WTC11 (cell line): ENCODE results near the gene FER. TPM values are rescaled to one million over a fixed set of nuclear protein-coding genes. Genes with fewer than 3 reads are reported as not detected.

ENCODE experiments used
- ATAC-seq: fragments of 200-7000 bp; cut with Tn5 transposase; 2 replicates; pipeline ENCODE4 v1.10.0; 2021; ENCODE audit warnings: mild to moderate bottlenecking, moderate library complexity
- CTCF ChIA-PET: fragments of 300-600 bp; sonication (Branson Sonifier 250); formaldehyde crosslinking; loops from one replicate; lab custom pipeline; 2021; ENCODE audit warnings: antibody characterized with exemption; lab: Charles Lee
- POLR2A ChIA-PET: fragments of 350-600 bp; sonication (Branson Sonifier 250); formaldehyde crosslinking; loops from one replicate; lab custom pipeline; 2021; ENCODE audit warnings: antibody characterized with exemption; lab: Charles Lee
- DNase-seq: peaks from one replicate; pipeline ENCODE4 v3.0.0; 2021; ENCODE audit warnings: low spot score
- H3K27ac Mint-ChIP-seq: 2 replicates; pipeline ENCODE4 v1.8.0; 2021; ENCODE audit warnings: mixed read lengths
- H3K27me3 Mint-ChIP-seq: 2 replicates; pipeline ENCODE4 v1.8.0; 2021; ENCODE audit warnings: low read depth, mild to moderate bottlenecking, moderate library complexity, mixed read lengths
- H3K36me3 Mint-ChIP-seq: 2 replicates; pipeline ENCODE4 v1.8.0; 2021; ENCODE audit warnings: mixed read lengths
- H3K4me1 Mint-ChIP-seq: 2 replicates; pipeline ENCODE4 v1.8.0; 2022; ENCODE audit warnings: mixed read lengths
- H3K4me3 Mint-ChIP-seq: 2 replicates; pipeline ENCODE4 v1.8.0; 2021; ENCODE audit warnings: mild to moderate bottlenecking, moderate library complexity, mixed read lengths
- H3K9me3 Mint-ChIP-seq: 2 replicates; pipeline ENCODE4 v1.8.0; 2021; ENCODE audit warnings: mixed read lengths
- ESRRA ChIP-seq: sonication (generic); formaldehyde crosslinking; IDR thresholded peaks from 2 replicates; pipeline ENCODE4 v1.8.1; 2022; ENCODE audit warnings: mild to moderate bottlenecking, missing genetic modification reagents, borderline replicate concordance
- FOXK1 ChIP-seq: sonication (generic); formaldehyde crosslinking; IDR thresholded peaks from 2 replicates; pipeline ENCODE4 v1.8.0; 2022; ENCODE audit warnings: mild to moderate bottlenecking, moderate library complexity, missing genetic modification reagents
- GABPB1 ChIP-seq: sonication (generic); formaldehyde crosslinking; IDR thresholded peaks from 2 replicates; pipeline ENCODE4 v1.8.1; 2023; ENCODE audit warnings: mild to moderate bottlenecking, missing genetic modification reagents
- GTF2I ChIP-seq: fragments of 250-450 bp; sonication (Bioruptor Pico); conservative IDR thresholded peaks from 2 replicates; pipeline ENCODE4 v1.4.0; 2021; ENCODE audit warnings: mild to moderate bottlenecking
- IRF1 ChIP-seq: sonication (generic); formaldehyde crosslinking; IDR thresholded peaks from 2 replicates; pipeline ENCODE4 v1.8.0; 2023; ENCODE audit warnings: missing genetic modification reagents
- MYBL2 ChIP-seq: sonication (generic); formaldehyde crosslinking; IDR thresholded peaks from 2 replicates; pipeline ENCODE4 v1.8.1; 2023; ENCODE audit warnings: mild to moderate bottlenecking, moderate library complexity, missing genetic modification reagents
- NFE2L1 ChIP-seq: sonication (generic); formaldehyde crosslinking; IDR thresholded peaks from 2 replicates; pipeline ENCODE4 v1.8.1; 2023; ENCODE audit warnings: missing genetic modification reagents
- NFYB ChIP-seq: sonication (generic); formaldehyde crosslinking; conservative IDR thresholded peaks from 2 replicates; pipeline ENCODE4 v1.8.0; 2022; ENCODE audit warnings: low read depth, missing genetic modification reagents
- RORB ChIP-seq: fragments of 250-450 bp; sonication (Bioruptor Pico); IDR thresholded peaks from 2 replicates; pipeline ENCODE4 v1.9.0; 2021; ENCODE audit warnings: mild to moderate bottlenecking
- TCF7 ChIP-seq: sonication (generic); formaldehyde crosslinking; IDR thresholded peaks from 2 replicates; pipeline ENCODE4 v1.8.0; 2022; ENCODE audit warnings: mild to moderate bottlenecking, low read depth, missing genetic modification reagents, moderate library complexity
- ZBTB43 ChIP-seq: sonication (generic); formaldehyde crosslinking; IDR thresholded peaks from 2 replicates; pipeline ENCODE4 v1.8.1; 2023; ENCODE audit warnings: mild to moderate bottlenecking, missing genetic modification reagents
- ZNF121 ChIP-seq: sonication (generic); formaldehyde crosslinking; IDR thresholded peaks from 2 replicates; pipeline ENCODE4 v1.8.0; 2023; ENCODE audit warnings: missing genetic modification reagents
- ZNF138 ChIP-seq: sonication (generic); formaldehyde crosslinking; conservative IDR thresholded peaks from 2 replicates; pipeline ENCODE4 v1.8.1; 2022; ENCODE audit warnings: mild to moderate bottlenecking, moderate library complexity, missing genetic modification reagents
- ZNF219 ChIP-seq: sonication (generic); formaldehyde crosslinking; IDR thresholded peaks from 2 replicates; pipeline ENCODE4 v1.8.0; 2023; ENCODE audit warnings: missing genetic modification reagents, mild to moderate bottlenecking, borderline replicate concordance
- ZNF317 ChIP-seq: sonication (generic); formaldehyde crosslinking; IDR thresholded peaks from 2 replicates; pipeline ENCODE4 v1.8.1; 2023; ENCODE audit warnings: low read depth, mild to moderate bottlenecking, moderate library complexity, missing genetic modification reagents, borderline replicate concordance
- ZNF423 ChIP-seq: fragments of 250-450 bp; sonication (Bioruptor Pico); IDR thresholded peaks from 2 replicates; pipeline ENCODE4 v2.1.2; 2022; ENCODE audit warnings: mild to moderate bottlenecking, moderate library complexity
- ZSCAN18 ChIP-seq: fragments of 250-450 bp; sonication (Bioruptor Pico); IDR thresholded peaks from 2 replicates; pipeline ENCODE4 v2.1.2; 2022; ENCODE audit warnings: mild to moderate bottlenecking, moderate library complexity
- total RNA-seq: library from RNA; stranded (reverse); gene quantifications from 3 replicates; pipeline ENCODE4 v1.2.3, GENCODE V29; 2021
- TF ChIP-seq, protein P1 (sequence below): sonication (generic); formaldehyde crosslinking; conservative IDR thresholded peaks from 2 replicates; pipeline ENCODE4 v1.8.1; 2023; ENCODE audit warnings: mild to moderate bottlenecking, low read depth, missing genetic modification reagents, moderate library complexity
- TF ChIP-seq, protein P2 (sequence below): sonication (generic); formaldehyde crosslinking; IDR thresholded peaks from 2 replicates; pipeline ENCODE4 v1.8.1; 2022; ENCODE audit warnings: mild to moderate bottlenecking, missing genetic modification reagents, moderate library complexity, borderline replicate concordance

The FER gene
- total RNA-seq, 1 experiment from 2014 or later = 13.8 TPM

- Mint-ChIP-seq H3K27me3 (no peaks in the 10 kb centered on the region), H3K4me1 (no peaks in the 10 kb centered on the region), H3K9me3 (no peaks in the 10 kb centered on the region)
- no peak for ATAC-seq
- TF ChIP-seq ZNF423 (CRISPR knock-in tag) = no peak
- no peak for TF ChIP-seq ZSCAN18 (CRISPR knock-in tag)
- TF ChIP-seq, protein P1, sequence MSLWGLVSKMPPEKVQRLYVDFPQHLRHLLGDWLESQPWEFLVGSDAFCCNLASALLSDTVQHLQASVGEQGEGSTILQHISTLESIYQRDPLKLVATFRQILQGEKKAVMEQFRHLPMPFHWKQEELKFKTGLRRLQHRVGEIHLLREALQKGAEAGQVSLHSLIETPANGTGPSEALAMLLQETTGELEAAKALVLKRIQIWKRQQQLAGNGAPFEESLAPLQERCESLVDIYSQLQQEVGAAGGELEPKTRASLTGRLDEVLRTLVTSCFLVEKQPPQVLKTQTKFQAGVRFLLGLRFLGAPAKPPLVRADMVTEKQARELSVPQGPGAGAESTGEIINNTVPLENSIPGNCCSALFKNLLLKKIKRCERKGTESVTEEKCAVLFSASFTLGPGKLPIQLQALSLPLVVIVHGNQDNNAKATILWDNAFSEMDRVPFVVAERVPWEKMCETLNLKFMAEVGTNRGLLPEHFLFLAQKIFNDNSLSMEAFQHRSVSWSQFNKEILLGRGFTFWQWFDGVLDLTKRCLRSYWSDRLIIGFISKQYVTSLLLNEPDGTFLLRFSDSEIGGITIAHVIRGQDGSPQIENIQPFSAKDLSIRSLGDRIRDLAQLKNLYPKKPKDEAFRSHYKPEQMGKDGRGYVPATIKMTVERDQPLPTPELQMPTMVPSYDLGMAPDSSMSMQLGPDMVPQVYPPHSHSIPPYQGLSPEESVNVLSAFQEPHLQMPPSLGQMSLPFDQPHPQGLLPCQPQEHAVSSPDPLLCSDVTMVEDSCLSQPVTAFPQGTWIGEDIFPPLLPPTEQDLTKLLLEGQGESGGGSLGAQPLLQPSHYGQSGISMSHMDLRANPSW (CRISPR knock-in tag) = no peak
- no peak for TF ChIP-seq ZNF138 (CRISPR knock-in tag)
- no peak for TF ChIP-seq GTF2I (CRISPR knock-in tag)
- TF ChIP-seq GABPB1 (CRISPR knock-in tag) = no peak
- no peak for TF ChIP-seq IRF1 (CRISPR knock-in tag)
- TF ChIP-seq ZNF121 = no peak
- no peak for TF ChIP-seq NFYB (CRISPR knock-in tag)
- no peak for TF ChIP-seq ZNF219 (CRISPR knock-in tag)
- TF ChIP-seq RORB (CRISPR knock-in tag) = no peak
- TF ChIP-seq ZBTB43 (CRISPR knock-in tag) = no peak
- no peak for TF ChIP-seq TCF7 (CRISPR knock-in tag)
- no peak for TF ChIP-seq ZNF317 (CRISPR knock-in tag)
- no peak for TF ChIP-seq FOXK1 (CRISPR knock-in tag)
- TF ChIP-seq, protein P2, sequence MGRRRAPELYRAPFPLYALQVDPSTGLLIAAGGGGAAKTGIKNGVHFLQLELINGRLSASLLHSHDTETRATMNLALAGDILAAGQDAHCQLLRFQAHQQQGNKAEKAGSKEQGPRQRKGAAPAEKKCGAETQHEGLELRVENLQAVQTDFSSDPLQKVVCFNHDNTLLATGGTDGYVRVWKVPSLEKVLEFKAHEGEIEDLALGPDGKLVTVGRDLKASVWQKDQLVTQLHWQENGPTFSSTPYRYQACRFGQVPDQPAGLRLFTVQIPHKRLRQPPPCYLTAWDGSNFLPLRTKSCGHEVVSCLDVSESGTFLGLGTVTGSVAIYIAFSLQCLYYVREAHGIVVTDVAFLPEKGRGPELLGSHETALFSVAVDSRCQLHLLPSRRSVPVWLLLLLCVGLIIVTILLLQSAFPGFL (CRISPR knock-in tag) = no peak
- TF ChIP-seq MYBL2 = no peak
- no peak for TF ChIP-seq ESRRA (CRISPR knock-in tag)
- TF ChIP-seq NFE2L1 (CRISPR knock-in tag) = no peak
- TF ChIP-seq, all 79 proteins: peak for 0
- no peaks in the 10 kb centered on the region for H3K36me3 Mint-ChIP-seq
- H3K27ac Mint-ChIP-seq = no peak overlapping the region
- POLR2A ChIA-PET = no interaction called here
- CTCF ChIA-PET = no interaction called here
- H3K4me3 Mint-ChIP-seq = no peak overlapping the region
- DNase-seq = no peak
Measured at GRCh38 chr5:109136906-109137305, 389.2 kb downstream of the FER start.
